Erythroblast (primary cell): ENCODE data around the gene SLC23A2.

Experiments
- GATA1 ChIP-seq: IDR thresholded peaks from 2 replicates; pipeline ENCODE4 v1.6.1; 2011; ENCODE audit warnings: low read depth, mild to moderate bottlenecking, control low read depth, low read length, moderate library complexity
- POLR2A ChIP-seq: IDR thresholded peaks from 2 replicates; pipeline ENCODE4 v1.6.1; 2011; ENCODE audit warnings: mild to moderate bottlenecking, low read length

GRCh38 chr20:4876301-4876700 lies 125.0 kb downstream of the SLC23A2 start:
- TF ChIP-seq POLR2A (no peak), GATA1 (no peak)
